Activated CD4-positive, CD25-positive, alpha-beta regulatory T cell treated with anti-CD3 and anti-CD28 coated beads, Interleukin-2, amount 50 U/mL, for 24 hours (primary cell): ENCODE measurements around the gene AFAP1.
A peak's percentile ranks its signal among the peaks of the same experiment; 100 is the strongest.

Source experiments
- ATAC-seq, 2 donors: fragments of 150-1000 bp; cut with Tn5 transposase; one replicate each; pipeline ENCODE4 v1.10.0; 2021; ENCODE audit warnings: mild to moderate bottlenecking in 1 of 2, moderate library complexity in 1 of 2

Gene AFAP1

DNA sequence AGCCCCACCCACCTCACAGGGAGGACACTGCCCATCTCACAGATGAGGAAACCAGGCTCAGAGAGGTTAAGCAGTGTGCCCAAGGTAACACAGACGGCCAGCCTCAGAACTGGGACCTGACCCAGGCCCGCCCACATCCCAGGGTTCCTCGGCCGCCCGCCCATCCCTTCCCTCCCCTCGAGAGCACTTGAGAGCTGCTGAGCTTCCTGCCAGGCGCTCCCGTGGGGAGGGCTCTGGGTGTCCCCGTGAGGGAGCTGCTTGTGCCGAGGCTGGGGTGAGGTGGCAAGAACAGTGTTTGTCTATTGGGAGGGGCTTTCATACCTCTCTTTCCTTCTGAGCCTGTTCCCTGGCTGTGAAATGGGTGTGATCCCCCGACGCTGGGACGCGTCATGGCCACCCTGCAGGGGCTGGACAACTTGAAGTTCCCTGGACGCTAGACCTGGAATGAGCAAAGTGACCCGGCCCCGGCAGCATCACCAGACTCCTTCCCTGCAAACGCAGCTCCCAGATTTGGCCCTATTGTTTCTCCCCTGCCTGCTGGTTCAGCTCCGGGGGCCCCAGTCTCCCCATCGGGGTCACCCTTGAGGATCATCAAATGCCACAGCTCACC is 204.9 kb downstream of the AFAP1 start:
- no peak for ATAC-seq

DNA sequence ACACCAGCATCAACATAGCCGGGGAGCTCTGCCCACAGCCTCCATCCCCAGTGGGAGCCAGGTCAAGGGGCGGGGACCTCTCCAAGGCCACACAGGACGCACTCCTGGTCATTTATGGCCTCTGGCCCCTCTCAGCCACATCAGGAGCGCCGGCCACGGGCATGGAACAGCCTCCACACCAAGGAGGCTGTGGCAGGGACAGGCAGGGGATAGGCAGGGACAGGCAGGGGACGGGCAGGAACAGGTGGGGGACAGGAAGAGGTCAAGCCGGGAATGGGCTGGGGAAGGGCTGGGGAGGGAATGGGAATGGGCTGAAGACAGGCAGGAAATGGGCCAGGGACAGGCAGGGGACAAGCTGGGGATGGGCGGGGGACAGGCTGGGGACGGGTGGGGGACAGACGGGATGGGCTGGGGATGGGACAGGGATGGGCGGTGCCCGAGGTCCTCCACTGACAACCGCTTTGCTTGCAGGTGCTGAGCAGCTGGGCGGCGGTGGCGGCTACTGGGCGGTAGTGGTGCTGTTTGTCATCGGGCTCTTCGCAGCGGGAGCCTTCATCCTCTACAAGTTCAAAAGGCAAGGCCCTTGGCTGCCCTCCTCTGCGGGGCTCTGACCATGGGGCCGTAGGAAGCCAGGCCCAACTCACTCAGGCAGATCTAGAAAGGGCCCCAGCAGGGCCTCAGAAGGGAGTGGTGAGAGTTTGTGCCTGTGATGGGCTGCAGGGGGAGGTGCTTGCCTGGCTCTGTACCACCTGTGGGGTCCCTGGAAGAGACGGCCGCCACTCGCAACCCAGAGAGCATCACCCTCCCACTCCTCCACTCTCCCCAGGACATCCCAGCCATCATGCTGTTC is 205.6 kb downstream of the AFAP1 start:
- no peak for ATAC-seq

DNA sequence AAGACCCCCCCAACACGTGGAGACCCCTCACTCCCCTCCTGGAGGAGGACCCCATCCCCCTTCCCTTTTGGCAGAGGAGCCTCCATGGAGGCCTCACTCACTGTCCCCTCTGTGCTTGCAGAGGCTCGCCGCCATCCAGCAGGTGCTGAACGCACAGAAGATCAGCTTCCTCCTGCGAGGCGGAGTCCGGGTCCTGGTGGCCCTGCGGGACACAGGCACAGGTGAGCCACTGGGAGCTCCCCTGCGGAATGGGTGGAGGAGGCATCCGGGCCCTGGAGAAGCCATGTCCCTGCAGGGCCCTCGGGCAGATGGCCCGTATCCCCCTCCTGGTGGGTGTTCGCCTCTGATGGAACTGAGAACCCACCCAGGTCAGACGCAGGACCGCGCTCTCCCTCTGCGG is 206.5 kb downstream of the AFAP1 start:
- no peak for ATAC-seq

DNA sequence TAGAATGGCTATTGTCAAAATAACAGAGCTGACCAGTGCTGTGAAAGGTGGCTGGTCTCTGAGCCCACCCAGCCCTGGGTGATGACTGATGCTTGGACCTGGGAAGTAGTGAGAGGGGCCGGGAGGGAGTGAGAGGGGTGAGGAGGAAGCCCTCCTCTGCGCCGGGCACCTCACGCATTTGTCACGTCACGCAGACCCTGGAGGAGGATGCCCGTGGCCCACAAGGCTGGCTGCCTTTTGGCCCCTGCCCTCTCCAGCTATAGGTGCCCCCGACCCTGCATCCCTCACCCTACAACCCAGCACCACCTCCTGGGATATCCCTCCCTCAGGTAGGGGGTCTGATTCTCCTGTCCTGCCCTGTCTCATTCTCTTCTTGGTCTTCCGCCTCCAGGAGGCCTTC is 207.4 kb downstream of the AFAP1 start:
- ATAC-seq = no peak

DNA sequence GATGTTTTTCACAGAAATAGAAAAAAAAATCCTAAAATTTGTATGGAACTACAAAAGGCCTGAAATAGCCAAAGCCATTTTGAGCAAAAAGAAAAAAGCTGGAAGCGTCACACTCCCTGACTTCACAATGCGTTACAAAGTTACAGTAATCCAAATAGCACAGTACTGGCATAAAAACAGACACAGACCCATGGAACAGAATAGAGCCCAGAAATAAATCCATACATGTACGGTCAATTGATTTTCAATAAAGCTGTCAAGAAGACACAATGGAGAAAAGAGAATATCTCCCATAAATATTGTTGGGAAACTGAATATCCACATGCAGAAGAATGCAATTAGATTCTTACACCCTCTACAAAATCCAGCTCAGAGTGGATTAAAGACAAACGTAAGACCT is 208.2 kb downstream of the AFAP1 start:
- ATAC-seq = no peak

DNA sequence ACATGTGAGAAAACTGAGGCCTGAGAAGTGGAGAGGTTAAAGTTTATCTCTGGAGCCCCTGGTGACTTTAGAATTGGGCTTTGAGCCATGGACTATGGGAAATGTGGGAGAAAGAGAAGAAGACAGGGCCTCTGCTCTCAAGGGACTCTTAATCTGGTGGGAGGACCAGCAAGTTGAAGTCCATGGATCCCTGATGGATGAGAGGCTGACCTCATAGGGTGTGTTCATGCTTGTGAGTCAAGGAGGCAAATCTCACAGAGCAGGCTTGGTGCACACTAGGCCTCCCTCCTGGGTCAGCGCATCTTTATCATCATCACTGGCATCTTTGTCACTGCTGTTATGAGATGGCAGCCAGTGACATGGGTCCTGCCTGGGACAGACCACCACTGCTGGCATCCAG is 211.9 kb downstream of the AFAP1 start:
- no peak for ATAC-seq

DNA sequence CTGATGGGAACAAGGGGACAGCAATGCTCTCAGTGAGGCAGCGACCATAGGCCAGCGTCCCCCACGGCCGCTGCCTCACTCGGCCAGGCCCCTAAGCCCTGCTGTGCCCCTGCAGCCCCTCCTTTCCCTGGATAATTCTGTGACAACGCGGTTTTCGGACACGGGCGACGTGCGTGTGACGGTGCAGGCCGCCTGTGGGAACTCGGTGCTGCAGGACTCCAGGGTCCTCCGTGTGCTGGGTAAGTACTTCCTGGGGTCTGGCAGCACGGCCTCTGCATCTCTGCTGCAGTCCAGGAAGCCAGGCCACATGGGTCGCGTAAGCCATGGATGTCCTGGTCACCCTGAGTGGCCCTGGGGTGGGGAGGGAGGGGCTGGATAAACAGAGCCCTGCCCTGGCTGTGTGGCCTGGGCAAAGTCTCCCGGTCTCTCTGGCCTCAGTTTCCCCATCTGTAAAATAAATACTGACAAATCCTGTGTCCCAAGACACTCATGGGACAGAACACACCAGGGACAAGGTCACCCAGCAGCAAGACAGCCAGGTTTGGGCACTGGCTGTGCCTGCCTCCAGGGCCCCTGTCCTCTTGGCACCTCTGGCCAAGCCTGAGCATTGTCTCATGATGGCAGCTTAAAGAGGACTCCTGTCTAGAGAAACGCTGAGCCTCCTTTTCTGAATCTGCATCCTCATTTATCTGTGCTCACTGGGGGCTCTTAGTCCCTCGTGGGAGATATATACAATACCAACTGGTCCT is 212.8 kb downstream of the AFAP1 start:
- no peak for ATAC-seq

DNA sequence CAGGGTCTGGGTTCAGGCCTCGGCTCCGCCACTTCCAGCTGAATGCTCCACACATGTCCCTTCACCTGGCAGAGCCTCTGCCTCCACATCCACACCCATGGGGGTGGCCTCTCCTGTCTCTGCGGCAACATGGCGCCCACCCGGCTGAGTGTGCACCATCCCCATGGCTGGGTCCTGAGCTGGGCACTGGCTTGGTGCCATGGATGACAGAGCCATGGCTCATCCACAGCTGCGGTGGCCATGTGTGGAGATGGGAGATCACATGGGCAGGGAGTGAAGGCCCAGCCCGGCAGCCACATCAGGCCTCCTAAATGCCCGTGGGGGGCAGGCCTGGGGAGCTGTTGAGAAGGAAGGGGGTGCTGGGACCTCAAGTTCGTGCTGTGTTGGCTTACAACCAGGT is 213.7 kb downstream of the AFAP1 start:
- ATAC-seq = no peak

DNA sequence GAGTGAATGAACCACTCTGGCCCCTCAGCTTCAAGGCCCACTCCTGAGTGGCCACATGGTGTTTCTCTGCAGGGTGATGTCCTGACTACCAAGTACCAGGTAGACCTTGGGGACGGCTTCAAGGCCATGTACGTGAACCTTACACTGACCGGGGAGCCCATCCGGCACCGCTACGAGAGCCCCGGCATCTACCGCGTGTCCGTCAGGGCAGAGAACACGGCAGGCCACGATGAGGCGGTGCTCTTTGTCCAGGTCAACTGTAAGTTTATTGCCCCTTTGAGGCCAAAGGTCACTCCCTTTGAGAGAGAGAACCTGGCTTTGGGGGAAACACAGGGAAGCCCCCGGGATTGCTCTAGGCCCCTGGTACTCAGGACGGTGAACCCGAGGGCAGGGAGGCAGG is 216.0 kb downstream of the AFAP1 start:
- ATAC-seq = no peak

DNA sequence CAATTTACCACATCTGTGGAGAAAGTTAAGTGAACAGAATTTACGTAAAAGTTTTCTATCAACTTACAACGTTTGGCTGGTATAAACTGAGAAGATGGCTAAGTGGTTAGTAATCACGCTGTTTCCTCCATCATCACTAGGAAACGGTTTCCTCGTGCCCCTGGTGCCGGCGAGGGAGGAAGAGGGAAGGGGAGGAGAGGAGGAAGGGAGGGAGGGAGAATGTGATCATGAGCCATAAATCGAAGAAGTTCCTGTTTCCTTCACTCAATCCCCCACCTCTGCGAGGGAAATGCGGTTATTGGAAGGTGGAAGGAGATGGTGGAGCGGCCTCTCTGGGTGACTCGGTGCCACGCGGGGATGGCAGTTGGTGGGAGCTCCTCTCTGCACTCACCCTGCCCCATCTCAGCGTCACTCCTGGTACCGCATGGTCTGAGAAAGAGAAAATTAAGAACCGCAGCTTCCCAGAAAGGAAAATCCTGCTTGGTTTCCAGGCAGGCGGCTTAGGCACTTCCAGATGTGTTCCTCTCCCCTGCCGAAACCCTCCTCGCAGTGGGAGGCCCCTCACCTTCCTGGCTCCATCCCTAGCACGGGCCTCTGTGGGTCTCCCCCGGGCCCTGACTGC is 216.8 kb downstream of the AFAP1 start:
- ATAC-seq = no peak

DNA sequence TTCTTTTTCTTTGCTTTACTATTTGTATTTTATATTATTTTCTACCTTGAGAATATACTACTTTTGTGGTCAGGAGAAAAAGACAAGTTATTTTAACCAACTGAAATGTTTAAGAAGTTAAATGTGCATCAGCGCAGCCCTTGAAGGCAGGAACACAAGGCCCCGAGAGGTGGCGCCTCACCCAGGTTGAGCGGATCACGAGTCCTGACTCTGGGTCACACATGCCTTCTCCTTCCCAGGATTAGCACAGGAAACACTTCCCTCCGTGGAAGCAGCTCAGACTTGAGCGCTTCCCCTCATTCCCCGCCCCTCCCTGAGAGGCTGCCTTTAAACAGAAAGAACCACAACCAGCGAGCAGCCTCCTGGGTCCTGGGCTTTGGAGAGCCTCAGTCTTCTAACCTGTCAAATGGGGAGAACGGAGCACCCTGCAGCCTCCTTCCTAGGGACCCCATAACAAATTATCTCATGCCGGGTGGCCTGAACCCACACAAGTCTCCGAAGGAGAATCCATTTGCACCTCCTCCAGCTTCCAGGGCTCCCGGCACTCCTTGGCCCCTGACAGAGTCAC is 217.6 kb downstream of the AFAP1 start:
- ATAC-seq = no peak

DNA sequence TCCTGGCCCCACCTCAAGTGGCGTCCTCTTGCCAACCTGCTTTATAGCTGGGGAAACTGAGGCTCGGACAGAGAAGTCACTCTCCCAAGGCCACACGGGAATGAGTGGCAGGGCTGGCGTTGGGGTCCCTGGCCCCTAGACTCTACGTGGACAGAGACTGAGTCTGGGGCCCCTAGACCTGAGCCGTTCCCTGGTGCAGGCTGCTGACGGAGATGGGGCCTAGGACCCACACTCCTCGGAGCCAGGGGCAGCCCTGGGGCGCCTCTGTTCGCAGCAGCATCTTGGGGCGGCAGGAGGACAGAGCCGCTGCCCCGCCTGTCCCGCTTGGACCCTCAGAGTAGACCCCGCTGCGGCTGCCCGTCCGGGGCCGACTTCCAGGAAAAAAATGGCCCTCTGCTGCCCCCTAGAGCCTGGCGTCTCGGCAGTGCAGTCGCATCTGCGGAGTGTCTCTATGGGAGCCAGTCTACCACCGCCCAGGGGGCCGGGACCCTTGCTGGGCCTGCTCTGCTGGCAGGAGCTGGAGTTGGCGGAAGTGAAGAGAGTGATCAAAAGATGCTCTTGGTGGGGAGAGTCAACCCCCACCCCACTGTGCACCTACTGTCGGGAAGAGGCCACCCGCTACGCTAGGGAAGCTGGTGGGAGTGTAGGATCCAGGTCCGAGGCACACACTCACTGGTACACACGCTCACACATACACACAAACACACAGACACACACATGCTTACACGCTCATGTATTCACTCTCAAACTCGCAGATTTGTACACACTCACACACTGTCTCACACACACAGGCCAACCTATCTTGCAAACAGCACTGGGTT is 220.1 kb downstream of the AFAP1 start:
- peak in 1 of 2 donors; percentile 55 for ATAC-seq

DNA sequence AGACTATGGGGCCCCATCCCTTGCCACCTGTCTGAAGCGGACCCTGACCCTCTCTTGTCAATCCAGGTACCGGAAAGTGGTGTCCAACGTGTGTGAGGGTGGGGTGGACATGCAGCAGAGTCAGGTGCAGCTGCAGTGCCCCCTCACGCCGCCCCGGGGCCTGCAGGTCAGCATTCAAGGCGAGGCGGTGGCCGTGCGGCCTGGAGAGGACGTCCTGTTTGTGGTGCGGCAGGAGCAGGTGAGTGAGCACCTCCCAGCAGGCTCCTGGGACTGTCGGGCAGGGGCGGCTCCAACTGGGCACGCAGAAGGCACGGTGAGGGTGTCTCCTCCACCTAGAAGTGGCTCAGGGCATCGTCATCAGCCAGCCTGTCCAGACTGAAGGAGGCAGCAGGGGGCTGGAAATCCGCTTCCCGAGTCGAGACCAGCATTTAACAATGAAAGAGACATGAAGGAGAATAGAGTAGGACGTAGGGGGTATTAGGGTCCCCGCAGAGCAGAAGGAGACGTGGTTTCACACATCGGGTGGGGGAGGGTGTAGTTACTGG is 221.6 kb downstream of the AFAP1 start:
- no peak for ATAC-seq

DNA sequence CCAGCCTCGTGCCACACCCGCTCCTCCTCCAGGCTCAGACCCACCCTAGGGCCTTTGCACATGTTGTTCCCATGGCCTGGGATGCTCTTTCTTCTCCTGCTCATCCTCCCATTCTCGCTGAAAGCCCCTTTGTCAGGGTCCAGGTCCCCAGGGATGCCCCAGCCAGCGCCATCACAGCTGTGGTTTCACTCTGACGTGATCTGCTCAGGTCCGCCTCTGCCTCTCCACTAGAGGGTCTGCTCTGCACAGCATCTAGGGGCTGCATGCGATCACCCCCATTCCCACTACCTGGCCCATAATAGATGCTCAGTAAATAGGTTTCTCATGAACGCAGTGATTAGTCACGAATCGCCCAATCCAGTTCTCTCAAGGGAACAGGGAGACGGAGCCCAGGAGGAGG is 222.5 kb downstream of the AFAP1 start:
- no peak for ATAC-seq

DNA sequence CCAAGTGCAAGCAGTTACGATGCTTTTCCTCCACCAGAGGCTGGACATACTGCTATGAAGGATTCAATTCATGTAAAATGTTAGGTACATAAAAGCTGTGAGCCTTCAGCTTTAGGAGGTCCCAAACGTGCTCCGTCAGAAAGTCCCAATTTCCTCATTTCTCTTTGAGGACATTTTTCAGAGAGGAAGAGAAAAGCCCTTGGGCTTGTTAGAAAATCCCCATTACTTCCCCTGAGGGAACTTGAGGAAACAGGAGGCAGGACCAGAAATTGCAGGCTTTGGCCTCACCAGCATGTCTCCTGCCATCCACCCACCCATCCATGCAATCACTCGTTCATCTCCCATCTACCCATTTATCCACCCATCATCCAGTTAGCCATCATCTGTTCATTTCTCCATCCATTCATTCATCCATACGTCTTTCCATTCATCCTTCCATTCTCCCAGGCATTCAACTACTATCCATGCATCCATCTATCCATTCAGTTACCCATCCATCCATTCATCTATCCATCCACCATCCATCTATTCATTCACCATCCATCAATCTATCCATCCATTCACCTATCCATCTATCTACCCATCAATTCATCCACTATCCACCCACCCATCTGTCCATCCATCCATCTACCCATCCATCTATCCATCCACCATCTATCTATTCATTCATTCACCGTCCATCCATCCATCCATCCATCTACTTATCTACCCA is 223.5 kb downstream of the AFAP1 start:
- ATAC-seq = no peak

DNA sequence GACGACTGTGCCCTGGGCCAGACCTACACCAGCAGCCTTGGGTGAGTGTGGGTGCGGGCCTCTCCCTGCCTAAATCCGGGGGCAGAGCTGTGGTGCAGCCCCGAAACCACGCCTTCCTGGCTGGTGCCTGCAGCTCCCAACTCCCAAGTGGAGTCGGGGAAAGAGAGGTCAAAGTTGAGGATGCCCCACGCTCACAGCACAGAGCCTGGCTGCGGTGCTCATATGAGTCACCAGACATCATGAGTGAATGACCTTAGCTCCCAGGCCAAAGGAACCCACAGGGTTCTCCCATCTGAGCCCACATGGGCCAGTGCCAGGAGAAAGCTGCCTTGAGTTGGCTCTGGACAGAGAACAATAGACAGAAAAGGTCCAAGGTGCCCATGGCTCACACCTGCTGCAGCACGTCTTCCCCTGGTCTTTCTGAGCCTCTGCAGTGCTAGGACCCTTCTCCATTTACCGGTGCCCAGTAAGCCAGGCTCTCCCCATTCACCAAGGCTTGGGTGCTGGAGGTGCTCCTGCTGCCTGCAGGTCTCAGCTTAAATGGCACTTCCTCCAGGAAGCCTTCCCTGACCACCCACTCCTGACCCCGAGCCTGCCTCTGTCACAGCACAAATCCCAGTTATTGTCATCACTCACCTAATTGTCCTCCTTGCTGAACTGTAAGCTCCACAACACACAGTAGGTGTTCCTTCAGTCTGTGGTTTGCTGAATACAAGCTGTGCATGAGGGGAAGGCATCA is 224.2 kb downstream of the AFAP1 start:
- ATAC-seq = no peak

DNA sequence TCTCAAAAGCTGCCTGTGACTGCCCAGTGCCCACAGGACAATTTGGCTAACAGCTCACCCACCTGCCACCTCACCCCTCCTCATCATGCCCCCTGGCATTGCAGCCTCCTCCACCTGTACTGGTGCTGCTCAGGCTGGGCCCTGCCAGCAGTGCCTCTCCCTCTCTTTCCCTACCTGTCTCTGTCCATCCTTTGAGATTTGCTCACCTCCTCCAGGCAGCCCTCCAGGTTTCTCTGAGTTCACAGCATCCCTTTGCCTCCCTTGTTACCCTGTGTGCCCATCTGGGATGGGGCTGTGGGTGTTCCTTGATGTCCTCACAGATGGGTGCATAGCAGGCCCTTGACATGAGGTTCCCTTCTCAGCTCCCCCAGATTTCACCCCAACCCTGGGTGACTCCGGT is 224.9 kb downstream of the AFAP1 start:
- ATAC-seq = no peak

DNA sequence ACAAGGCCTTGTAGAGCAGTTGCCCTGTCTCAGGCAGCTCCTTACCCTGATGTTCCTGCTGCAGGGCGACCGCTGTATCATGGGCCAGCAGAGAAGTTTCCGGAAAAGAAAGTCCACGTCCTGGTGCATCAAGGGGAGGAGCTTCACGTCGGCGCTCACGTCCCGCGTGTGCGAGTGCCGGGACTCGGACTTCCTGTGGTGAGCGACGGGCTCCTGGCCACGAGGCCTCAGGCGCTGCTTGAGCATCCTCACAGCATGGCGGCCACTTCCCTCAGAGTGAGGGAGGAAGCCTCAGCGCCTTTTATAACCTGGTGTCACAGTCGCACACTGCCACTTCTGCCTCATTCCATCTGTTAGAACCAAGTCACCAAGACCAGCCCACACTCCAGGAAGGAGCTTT is 225.5 kb downstream of the AFAP1 start:
- no peak for ATAC-seq

DNA sequence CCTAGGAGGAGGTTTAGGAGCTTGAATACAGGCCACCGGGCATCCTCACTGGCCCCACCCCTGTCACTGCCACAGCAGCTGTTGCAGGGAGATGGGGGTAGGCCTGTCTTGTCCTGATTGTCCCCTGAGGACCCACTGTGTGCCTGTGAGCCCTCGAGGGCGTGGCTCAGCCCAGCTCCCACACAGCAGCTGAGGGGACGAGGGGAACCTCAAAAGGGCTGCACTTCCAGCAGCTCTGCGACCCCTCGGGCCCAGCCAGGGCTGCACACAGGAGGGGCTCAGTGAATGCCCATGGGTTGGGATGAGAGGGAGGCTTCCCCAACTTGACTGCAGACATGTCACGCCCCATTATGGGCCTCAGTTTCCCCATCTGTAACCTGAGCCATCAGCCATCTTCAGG is 225.9 kb downstream of the AFAP1 start:
- no peak for ATAC-seq

DNA sequence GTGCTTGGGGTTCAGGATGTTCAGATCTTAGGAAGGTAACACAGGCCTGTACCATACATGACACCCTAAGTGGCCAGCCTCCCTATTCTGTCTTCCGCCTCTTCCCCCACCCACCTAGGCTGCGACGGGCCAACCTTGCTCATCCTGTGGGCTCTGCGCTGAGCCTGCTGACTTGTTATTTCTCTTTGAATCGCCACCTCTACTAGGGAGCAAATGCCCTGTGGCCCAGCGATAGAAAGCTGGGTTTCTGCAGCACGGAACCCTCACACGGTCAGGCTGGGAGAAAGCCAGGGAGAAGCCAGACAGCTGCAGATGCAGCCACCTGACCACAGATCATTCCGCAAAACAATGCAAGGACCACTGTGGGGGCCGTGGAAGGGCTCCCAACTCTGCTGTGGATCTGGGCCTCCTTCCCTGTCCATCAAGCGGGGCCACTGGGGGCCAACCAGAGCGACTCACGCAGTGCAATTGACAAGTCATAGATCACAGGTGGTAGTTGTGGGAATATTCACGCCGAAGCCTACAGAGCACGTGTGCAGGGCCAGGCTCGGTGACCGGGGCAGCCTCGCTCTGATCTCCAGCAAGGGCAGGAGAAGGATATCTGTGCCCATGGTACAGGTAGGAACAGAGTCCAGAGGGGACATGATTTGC is 227.5 kb downstream of the AFAP1 start:
- ATAC-seq = no peak
